GM18505 (cell line): ENCODE measurements around the gene BLCAP.
"Not testable (repeated sequence)": the region's sequence is repeated elsewhere in the genome, so short reads cannot be mapped to it uniquely, and the experiment has no call there.

ENCODE experiments used
- ATAC-seq: cut with Tn5 transposase; IDR thresholded peaks from one replicate; pipeline ENCODE4 v1.9.1; 2021; ENCODE audit not compliant: unreplicated experiment
- POLR2A ChIP-seq: IDR thresholded peaks from 4 replicates; pipeline ENCODE4 v1.6.1; 2011; ENCODE audit warnings: borderline replicate concordance; ENCODE audit not compliant: insufficient read depth, insufficient read length; ENCODE audit errors: extremely low read depth

BLCAP gene

DNA sequence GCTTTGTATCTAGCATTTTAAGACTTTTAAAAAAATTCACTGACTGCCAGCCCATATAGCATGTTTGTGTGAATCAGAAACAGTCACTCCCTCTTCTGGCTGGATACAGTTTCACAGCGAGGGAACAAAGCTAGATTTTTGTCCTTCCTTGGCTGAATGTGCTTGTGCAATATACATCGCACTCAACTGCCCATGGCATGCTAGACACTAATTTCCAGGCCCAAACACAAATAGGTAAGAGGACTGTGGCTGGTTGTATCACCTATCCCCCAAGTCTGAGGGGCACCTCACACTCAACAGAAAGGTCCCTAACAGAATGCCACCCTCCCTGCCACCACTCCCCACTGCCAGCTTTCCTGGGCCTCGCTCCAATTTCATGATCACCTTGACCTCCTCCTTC is 16.2 kb upstream of the BLCAP start:
- no peak for TF ChIP-seq POLR2A
- ATAC-seq, result no peak

DNA sequence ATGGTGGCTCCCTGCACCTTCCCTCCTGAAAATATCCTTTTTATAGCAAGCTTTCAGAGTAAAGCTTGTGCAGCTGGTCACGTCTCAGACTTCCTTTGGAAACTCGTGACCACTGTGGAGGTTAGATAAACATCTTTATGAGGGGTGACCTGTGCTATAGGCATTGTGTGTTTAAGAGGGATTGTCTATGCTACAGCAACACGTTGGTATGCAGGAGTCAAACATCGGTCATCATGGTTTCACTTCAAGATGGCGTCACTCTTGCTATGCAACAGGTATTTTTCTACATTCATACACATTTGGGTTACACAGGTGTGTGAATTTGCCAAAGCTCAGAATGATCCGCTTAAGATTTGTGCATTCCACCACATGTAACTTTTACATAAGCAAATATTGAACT is 14.6 kb upstream of the BLCAP start:
- no peak for ATAC-seq
- no peak for TF ChIP-seq POLR2A

DNA sequence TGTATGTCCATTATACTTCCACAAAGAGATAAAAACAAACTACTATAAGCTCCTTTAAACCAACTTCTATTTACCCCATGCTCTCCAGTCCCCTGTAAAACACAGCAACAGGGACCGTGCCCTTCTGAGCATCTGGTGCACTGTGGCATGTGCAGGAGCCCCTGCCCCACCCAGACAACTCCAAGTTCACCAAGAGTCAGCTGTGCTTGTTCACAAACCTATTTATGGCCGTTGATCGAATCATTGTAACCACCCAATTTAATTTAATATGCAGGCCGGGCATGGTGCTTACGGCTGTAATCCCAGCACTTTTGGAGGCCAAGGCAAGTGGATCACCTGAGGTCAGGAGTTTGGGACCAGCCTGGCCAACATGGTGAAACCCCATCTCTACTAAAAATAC is 13.7 kb upstream of the BLCAP start:
- TF ChIP-seq POLR2A, result no peak
- ATAC-seq, result no peak

DNA sequence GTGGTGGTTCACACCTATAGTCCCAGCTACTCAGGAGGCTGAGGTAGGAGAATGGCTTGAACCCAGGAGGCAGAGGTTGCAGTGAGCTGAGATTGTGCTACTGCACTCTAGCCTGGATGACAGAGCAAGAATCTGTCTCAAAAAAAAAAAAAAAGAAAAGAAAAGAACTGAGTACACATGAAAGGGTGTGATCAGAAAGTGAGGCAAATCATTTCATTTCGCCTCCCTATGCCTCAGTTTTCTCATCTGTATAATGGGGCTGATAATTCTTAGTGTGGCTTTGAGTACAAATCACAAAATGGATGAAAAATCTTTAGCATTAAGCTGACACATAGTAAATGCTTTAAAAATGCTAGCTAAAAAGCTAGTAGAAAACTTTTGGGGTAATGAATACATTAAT is 13.2 kb upstream of the BLCAP start:
- ATAC-seq, result not testable (repeated sequence)

DNA sequence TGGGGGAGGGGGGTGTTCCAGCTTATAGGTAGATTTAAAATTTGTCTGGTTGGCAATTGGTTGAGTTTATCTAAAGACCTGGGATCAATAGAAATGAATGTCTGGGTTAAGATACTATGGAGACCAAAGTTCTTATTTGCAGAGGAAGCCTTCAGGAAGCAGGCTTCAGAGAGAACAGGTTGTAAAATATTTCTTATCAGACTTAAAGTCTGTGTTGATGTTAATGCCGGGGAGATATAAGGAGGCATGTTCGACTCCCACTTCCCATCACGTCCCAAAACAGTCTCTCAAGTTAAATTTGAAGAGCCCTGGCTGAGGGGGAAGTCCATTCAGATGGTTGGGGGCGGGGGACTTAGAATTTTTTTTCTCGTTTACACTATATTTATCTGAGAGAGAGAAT is 12.3 kb upstream of the BLCAP start:
- no peak for ATAC-seq
- no peak for TF ChIP-seq POLR2A

- no peak for ATAC-seq
- TF ChIP-seq POLR2A, result no peak
These were observed 11.7 kb upstream of the BLCAP start for GRCh38 chr20:37539424-37539823.

DNA sequence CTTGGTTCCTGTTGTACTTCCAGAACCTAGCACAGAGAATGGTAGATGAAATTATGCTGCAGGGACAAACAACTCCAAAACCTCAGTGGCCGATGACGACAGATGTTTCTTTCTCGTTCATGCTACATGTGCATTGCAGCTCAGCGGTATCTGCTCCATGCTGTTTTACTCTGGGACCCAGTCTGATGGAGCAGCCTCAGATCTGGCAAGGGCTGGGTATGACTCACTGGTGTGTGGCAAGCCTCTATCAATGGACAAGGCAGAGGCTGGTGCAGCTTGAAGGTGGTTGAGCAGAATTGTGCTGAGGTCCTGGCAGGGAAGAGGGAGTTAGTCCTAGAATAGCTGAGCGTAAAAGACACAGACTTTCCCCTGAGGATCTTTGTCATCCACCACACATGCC is 10.3 kb upstream of the BLCAP start:
- ATAC-seq, result no peak
- no peak for TF ChIP-seq POLR2A

GRCh38 chr20:37537505-37537904 is 9.8 kb upstream of the BLCAP start:
- TF ChIP-seq POLR2A, result no peak

DNA sequence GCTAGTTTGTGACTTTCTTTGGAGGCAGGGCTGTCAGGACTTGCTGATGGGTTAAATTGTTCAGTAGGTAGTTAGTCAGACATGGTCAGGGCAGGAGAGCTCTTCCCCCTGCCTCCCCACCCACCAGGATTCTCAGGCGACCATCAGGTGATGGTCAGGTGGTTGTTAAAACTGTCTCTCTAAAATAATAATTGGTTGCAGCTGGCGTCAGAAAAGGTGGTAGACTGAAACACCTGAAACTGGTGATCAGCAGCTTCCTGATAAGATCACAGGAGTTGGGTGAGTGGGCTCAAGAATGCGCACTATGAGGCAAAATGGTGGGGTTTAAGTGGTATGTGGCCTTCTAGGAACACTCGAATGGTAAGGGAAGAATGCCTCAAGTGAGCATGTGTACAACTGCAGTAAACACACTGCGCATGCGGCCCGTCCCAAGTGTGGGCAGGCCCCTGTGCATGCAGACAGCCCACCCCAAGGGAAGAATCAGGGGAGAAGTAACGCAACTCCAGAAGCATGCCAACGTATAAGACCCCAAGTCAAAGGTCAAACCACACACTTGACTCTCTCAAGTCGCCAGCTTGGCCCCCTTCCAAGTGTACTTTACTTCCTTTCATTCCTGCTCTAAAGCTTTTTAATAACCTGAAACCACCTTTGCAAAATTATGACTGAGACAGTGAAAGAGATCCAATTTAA is 7.9 kb upstream of the BLCAP start:
- no peak for ATAC-seq
- no peak for TF ChIP-seq POLR2A

More at GRCh38 chr20:37537505-37537904, 9.8 kb upstream of the BLCAP start:
- ATAC-seq, result no peak

- peak; percentile 82 for ATAC-seq
- TF ChIP-seq POLR2A, result no peak
These were observed 6.9 kb upstream of the BLCAP start for GRCh38 chr20:37534401-37535157.

DNA sequence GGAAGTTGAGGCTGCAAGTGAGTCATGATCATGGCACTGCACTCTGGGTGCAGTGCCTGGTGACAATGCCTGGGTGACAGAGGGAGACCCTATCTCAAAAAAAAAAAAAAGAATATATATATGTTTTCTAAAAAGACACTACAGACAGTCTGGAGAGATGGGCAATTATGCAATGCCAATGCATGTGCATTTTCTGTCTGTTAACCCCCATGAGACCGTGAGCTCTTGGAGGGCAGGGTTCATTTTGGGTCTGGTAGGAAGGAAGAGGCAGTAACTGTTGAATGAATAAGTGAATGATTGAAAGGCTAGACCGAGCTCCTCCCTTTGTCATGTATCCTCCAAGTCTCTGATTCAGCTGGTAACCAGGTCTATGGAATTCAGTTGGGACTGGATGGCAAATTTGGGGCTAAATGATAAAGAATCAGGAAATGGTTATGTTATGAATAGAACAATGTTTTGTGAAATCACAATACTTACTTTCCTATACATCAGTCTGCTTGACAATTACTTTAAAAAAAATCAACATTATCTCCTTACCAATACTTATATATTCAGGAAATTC is 5.6 kb upstream of the BLCAP start:
- ATAC-seq, result no peak
- TF ChIP-seq POLR2A, result no peak

DNA sequence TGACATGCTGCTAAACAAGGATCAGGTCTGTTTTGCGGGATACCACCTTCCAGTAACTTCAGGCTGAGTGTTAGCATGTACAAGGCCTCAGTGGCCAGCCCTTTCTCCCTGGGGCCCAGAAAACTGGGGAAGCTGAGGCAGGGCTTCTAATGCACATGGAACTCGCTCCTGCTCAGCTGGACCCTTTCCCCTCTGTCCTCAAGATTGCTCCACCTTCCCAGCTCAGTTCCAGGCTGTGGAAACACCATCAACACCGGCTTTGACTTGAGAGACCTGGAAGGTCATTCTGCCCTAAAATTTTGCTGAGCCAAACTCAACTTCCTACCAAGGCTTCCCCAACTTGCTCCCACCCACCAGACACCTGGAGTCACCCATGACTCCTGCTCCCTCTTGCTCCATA is 4.2 kb upstream of the BLCAP start:
- TF ChIP-seq POLR2A, result no peak
- ATAC-seq, result no peak

DNA sequence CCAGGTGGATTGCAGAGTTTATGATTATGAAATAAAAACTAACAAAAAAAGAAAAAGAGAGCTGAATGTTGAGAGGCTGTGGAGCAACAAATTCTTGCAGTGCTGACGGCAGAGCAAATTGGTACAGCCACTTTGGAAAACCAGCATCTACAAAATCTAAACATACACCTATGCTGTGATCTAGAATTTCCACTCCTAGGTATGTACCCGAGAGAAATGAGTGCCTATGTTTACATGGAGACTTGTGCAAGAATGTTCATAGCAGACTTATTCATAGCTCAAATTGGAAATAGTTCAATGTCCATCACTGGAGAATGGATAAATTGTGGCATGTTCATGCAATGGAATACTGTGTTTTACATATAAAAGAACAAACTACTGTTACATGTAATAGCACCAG is 3.0 kb upstream of the BLCAP start:
- no peak for TF ChIP-seq POLR2A
- no peak for ATAC-seq

DNA sequence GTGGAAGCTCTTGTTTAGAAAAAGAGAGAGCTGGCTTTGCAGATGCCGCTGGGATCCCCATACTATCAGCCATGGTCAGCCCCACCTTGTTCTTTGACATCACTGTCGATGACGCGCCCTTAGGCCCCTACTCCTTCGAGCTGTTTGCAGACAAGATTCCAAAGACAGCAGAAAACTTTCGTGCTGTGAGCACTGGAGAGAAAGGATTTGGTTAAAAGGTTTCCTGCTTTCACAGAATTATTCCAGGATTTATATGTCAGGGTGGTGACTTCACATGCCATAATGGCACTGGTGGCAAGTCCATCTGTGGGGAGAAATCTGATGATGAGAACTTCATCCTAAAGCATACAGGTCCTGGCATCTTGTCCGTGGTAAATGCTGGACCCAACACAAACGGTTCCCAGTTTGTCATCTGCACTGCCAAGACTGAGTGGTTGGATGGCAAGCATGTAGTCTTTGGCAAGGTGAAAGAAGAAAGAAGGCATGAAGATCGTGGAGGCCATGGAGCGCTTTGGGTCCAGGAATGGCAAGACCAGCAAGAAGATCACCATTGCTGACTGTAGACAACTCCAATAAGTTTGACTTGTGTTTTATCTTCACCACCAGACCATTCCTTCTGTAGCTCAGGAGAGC is 2.4 kb upstream of the BLCAP start:
- no peak for ATAC-seq
- no peak for TF ChIP-seq POLR2A
